ENCODE data around the gene CAPN11. TPM values are rescaled to one million over a fixed set of nuclear protein-coding genes. Genes with fewer than 3 reads are reported as not detected.
"Not testable (repeated sequence)": the region's sequence is repeated elsewhere in the genome, so short reads cannot be mapped to it uniquely, and the experiment has no call there.

The CAPN11 gene
- total and polyA plus RNA-seq, 8 donors: 0.15 to 0.19 (median 0.18) TPM; not detected in 5

DNA sequence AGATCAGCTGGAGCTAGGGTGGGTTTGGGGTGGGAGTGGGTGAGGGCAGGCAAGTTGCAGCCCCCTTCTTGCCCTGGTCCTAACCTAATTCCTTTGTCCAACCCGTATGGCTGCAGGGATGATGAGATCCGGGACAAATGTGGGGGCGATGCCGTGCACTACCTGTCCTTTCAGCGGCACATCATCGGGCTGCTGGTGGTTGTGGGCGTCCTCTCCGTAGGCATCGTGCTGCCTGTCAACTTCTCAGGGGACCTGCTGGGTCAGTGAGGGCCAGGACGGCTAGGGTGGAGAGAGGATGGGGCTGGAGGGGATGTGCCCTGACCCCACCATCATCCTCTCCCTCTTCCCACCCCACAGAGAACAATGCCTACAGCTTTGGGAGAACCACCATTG lies 19.3 kb upstream of the CAPN11 start:
- 85 to 91% (median 90%) methylated on average over 9 to 10 of the region's 10 CpGs for WGBS, 5 donors
- intact Hi-C loops (cut with DNase I; ENCODE audit: low total_unique reads): no loop called here

DNA sequence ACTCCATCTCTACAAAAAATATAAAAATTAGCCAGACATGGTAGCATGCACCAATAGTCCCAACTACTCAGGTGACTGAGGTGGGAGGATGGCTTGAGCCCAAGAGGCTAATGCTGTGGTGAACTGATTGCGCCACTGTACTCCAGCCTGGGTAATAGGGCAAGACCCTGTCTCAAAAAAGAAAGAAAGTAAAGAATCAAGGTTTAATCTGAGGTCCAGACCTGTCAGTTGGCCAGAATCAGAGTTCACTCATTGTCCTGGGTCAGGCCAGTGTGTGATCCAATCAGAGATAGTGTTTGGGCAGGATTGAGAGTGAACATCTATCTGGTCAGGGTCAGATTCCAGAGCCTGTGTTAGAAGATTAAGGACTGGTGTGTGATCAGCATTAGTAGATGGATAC lies 15.8 kb upstream of the CAPN11 start:
- Histone ChIP-seq H3K36me3 (peaks cover 41 to 100% (median 98%) of the 10 kb centered on the region in 4 donors), H3K9me3 (no peaks in the 10 kb centered on the region)
- 0 to 100% (median 96%) methylated on average over 1 of the region's 1 CpG for WGBS, 5 donors

More for the DNA sequence above, 19.3 kb upstream of the CAPN11 start:
- Histone ChIP-seq H3K4me1 (peaks cover 0 to 2% (median 1%) of the 10 kb centered on the region in 4 donors), H3K27me3 (no peaks in the 10 kb centered on the region), H3K36me3 (peaks cover 30 to 100% (median 100%) of the 10 kb centered on the region in 4 donors), H3K9me3 (no peaks in the 10 kb centered on the region), H3K4me3 (no peak overlapping the region), H3K27ac (no peak overlapping the region)
- no peak for TF ChIP-seq POLR2A (IDR thresholded peaks at IDR 0.05)
- DNase-seq: no peak

DNA sequence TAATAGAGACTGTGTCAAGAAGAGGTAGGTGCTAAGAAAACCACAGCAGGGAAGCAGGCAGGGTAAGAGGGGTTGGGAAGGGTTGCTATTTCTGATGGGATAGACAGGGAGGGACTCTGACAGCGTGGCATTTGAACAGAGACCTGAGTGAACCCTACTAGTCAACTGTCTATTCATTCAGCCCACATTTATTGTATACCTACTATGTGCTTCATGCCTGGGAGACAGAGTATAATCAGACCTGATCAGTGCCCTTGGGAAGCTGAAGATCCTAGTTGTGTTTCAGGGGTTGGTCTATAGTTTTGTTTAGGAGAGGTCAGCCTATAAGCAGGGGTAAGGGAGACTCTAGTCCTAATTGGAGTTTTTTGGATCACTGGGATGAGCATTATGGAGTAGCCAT lies 14.9 kb upstream of the CAPN11 start:
- intact Hi-C loops (cut with DNase I; ENCODE audit: low total_unique reads): loop anchor here (5.0 kb wide), 1 partner anchor 36 kb away; no protein-coding TSS in a partner anchor
- Histone ChIP-seq H3K27ac (no peak overlapping the region), H3K36me3 (peaks cover 47 to 100% (median 98%) of the 10 kb centered on the region in 4 donors), H3K9me3 (no peaks in the 10 kb centered on the region), H3K4me1 (no peaks in the 10 kb centered on the region), H3K27me3 (no peaks in the 10 kb centered on the region), H3K4me3 (no peak overlapping the region)
- TF ChIP-seq POLR2AphosphoS5 (IDR thresholded peaks at IDR 0.05) (no peak), EP300 (IDR thresholded peaks at IDR 0.05) (no peak), POLR2A (IDR thresholded peaks at IDR 0.05) (no peak), CTCF (IDR thresholded peaks at IDR 0.05) (no peak)
- no peak for DNase-seq
- 91 to 100% (median 100%) methylated on average over 1 of the region's 1 CpG for WGBS, 5 donors

More for the DNA sequence above, 15.8 kb upstream of the CAPN11 start:
- no peak for TF ChIP-seq POLR2AphosphoS5 (IDR thresholded peaks at IDR 0.05)
- TF ChIP-seq EP300 (IDR thresholded peaks at IDR 0.05): no peak
- TF ChIP-seq POLR2A (IDR thresholded peaks at IDR 0.05): no peak
- TF ChIP-seq CTCF (IDR thresholded peaks at IDR 0.05): no peak
- H3K27me3 ChIP-seq: no peaks in the 10 kb centered on the region
- intact Hi-C loops (cut with DNase I; ENCODE audit: low total_unique reads): loop anchor here (5.0 kb wide), 1 partner anchor 36 kb away; no protein-coding TSS in a partner anchor
- no peak for DNase-seq
- H3K4me3 ChIP-seq: no peak overlapping the region
- H3K27ac ChIP-seq: no peak overlapping the region
- H3K4me1 ChIP-seq: no peaks in the 10 kb centered on the region

DNA sequence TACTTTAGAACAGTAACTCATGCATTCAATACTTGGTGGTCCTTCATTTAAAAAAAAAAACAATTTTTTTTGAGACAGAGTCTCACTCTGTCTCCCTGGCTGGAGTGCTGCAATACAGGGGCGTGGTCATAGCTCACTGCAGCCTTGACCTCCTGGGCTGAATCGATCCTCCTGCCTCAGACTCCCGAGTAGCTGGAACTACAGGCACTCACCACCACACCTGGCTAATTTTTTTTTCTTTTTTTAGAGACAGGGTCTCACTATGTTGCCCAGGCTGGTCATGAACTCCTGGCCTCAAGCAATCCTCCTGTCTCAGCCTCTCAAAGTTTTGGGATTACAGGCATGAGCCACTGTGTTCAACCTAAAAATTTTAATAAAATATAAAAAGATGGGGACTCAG lies 14.1 kb upstream of the CAPN11 start:
- H3K27ac ChIP-seq, H3K4me1 ChIP-seq, H3K9me3 ChIP-seq, H3K4me3 ChIP-seq, DNase-seq, H3K27me3 ChIP-seq: not testable (repeated sequence)
- peaks cover 47 to 100% (median 98%) of the 10 kb centered on the region in 4 donors for H3K36me3 ChIP-seq
- intact Hi-C loops (cut with DNase I; ENCODE audit: low total_unique reads): loop anchor here (5.0 kb wide), 1 partner anchor 37 kb away; no protein-coding TSS in a partner anchor
- 31 to 74% (median 66%) methylated on average over 3 of the region's 3 CpGs for WGBS, 5 donors

- no peaks in the 10 kb centered on the region for H3K4me1 ChIP-seq
- no peak overlapping the region for H3K27ac ChIP-seq
- no peak for DNase-seq
- H3K36me3 ChIP-seq: peaks cover 44 to 100% (median 97%) of the 10 kb centered on the region in 4 donors
- TF ChIP-seq POLR2AphosphoS5 (IDR thresholded peaks at IDR 0.05) (no peak), POLR2A (IDR thresholded peaks at IDR 0.05) (no peak), CTCF (IDR thresholded peaks at IDR 0.05) (no peak), EP300 (IDR thresholded peaks at IDR 0.05) (no peak)
- H3K9me3 ChIP-seq: no peaks in the 10 kb centered on the region
- intact Hi-C loops (cut with DNase I; ENCODE audit: low total_unique reads): no loop called here
- H3K4me3 ChIP-seq: no peak overlapping the region
- H3K27me3 ChIP-seq: no peaks in the 10 kb centered on the region
Observed at GRCh38 chr6:44145839-44146238, 12.8 kb upstream of the CAPN11 start.

All from stomach (tissue), 9 donors.